Mucosa of stomach (tissue), 1 donor: Measurements from ENCODE around the gene ARVCF.

Source experiments
- H3K27me3 ChIP-seq: one replicate; pipeline ENCODE4 v1.7.0; 2013; ENCODE audit warnings: mild to moderate bottlenecking, low read length; ENCODE audit not compliant: control insufficient read depth, insufficient read depth
- H3K36me3 ChIP-seq: one replicate; pipeline ENCODE4 v1.7.0; 2013; ENCODE audit warnings: low read length; ENCODE audit not compliant: control insufficient read depth, insufficient read depth
- H3K4me1 ChIP-seq: one replicate; pipeline ENCODE4 v1.7.0; 2013; ENCODE audit warnings: mild to moderate bottlenecking, low read length; ENCODE audit not compliant: control insufficient read depth, insufficient read depth
- H3K4me3 ChIP-seq: one replicate; pipeline ENCODE4 v1.7.0; 2013; ENCODE audit warnings: low read length
- H3K9ac ChIP-seq: one replicate; pipeline ENCODE4 v1.7.0; 2013; ENCODE audit warnings: mild to moderate bottlenecking, low read length, moderate library complexity
- H3K9me3 ChIP-seq: one replicate; pipeline ENCODE4 v1.7.0; 2013; ENCODE audit warnings: mild to moderate bottlenecking, low read length, moderate library complexity; ENCODE audit not compliant: control insufficient read depth
- donor health status: Pancreatic carcinoma.

The ARVCF gene

GRCh38 chr22:20034143-20034542 is 17.5 kb upstream of the ARVCF start:
- H3K36me3 ChIP-seq = no peaks in the 10 kb centered on the region
- H3K4me1 ChIP-seq = peaks cover 23% of the 10 kb centered on the region
- H3K27me3 ChIP-seq = no peaks in the 10 kb centered on the region
- H3K9ac ChIP-seq = no peak overlapping the region
- H3K9me3 ChIP-seq = no peaks in the 10 kb centered on the region
- H3K4me3 ChIP-seq = no peak overlapping the region

GRCh38 chr22:20033045-20033706 is 16.6 kb upstream of the ARVCF start:
- Histone ChIP-seq H3K9ac (no peak overlapping the region), H3K27me3 (no peaks in the 10 kb centered on the region), H3K4me3 (no peak overlapping the region), H3K4me1 (peaks cover 23% of the 10 kb centered on the region), H3K9me3 (no peaks in the 10 kb centered on the region), H3K36me3 (no peaks in the 10 kb centered on the region)

GRCh38 chr22:20032407-20032991 is 15.9 kb upstream of the ARVCF start:
- H3K36me3 ChIP-seq = no peaks in the 10 kb centered on the region
- H3K27me3 ChIP-seq = no peaks in the 10 kb centered on the region
- H3K4me1 ChIP-seq = peaks cover 23% of the 10 kb centered on the region
- H3K4me3 ChIP-seq = no peak overlapping the region
- no peak overlapping the region for H3K9ac ChIP-seq
- no peaks in the 10 kb centered on the region for H3K9me3 ChIP-seq

- Histone ChIP-seq H3K27me3 (no peaks in the 10 kb centered on the region), H3K4me3 (no peak overlapping the region), H3K9ac (no peak overlapping the region), H3K4me1 (peaks cover 23% of the 10 kb centered on the region), H3K9me3 (no peaks in the 10 kb centered on the region), H3K36me3 (no peaks in the 10 kb centered on the region)
These were observed 15.2 kb upstream of the ARVCF start for GRCh38 chr22:20031732-20032406.

- Histone ChIP-seq H3K4me1 (peaks cover 18% of the 10 kb centered on the region), H3K27me3 (no peaks in the 10 kb centered on the region), H3K36me3 (no peaks in the 10 kb centered on the region), H3K9ac (no peak overlapping the region), H3K4me3 (no peak overlapping the region), H3K9me3 (no peaks in the 10 kb centered on the region)
These were observed 13.1 kb upstream of the ARVCF start for GRCh38 chr22:20029550-20030225.

GRCh38 chr22:20028855-20029549 is 12.4 kb upstream of the ARVCF start:
- no peaks in the 10 kb centered on the region for H3K27me3 ChIP-seq
- no peaks in the 10 kb centered on the region for H3K9me3 ChIP-seq
- no peaks in the 10 kb centered on the region for H3K36me3 ChIP-seq
- H3K4me3 ChIP-seq = no peak overlapping the region
- H3K4me1 ChIP-seq = peaks cover 18% of the 10 kb centered on the region
- no peak overlapping the region for H3K9ac ChIP-seq

GRCh38 chr22:20027966-20028854 is 11.6 kb upstream of the ARVCF start:
- H3K27me3 ChIP-seq = no peaks in the 10 kb centered on the region
- H3K4me3 ChIP-seq = no peak overlapping the region
- H3K4me1 ChIP-seq = peaks cover 17% of the 10 kb centered on the region
- no peaks in the 10 kb centered on the region for H3K36me3 ChIP-seq
- H3K9me3 ChIP-seq = no peaks in the 10 kb centered on the region
- no peak overlapping the region for H3K9ac ChIP-seq

- Histone ChIP-seq H3K9me3 (no peaks in the 10 kb centered on the region), H3K27me3 (no peaks in the 10 kb centered on the region), H3K4me1 (peaks cover 11% of the 10 kb centered on the region), H3K9ac (no peak overlapping the region), H3K36me3 (no peaks in the 10 kb centered on the region), H3K4me3 (no peak overlapping the region)
These were observed 10.5 kb upstream of the ARVCF start for GRCh38 chr22:20026996-20027601.

GRCh38 chr22:20026204-20026908 is 9.7 kb upstream of the ARVCF start:
- Histone ChIP-seq H3K9me3 (no peaks in the 10 kb centered on the region), H3K9ac (no peak overlapping the region), H3K27me3 (no peaks in the 10 kb centered on the region), H3K4me3 (no peak overlapping the region), H3K36me3 (no peaks in the 10 kb centered on the region), H3K4me1 (peaks cover 11% of the 10 kb centered on the region)

GRCh38 chr22:20025401-20026203 is 9.0 kb upstream of the ARVCF start:
- Histone ChIP-seq H3K9me3 (no peaks in the 10 kb centered on the region), H3K4me1 (peaks cover 11% of the 10 kb centered on the region), H3K36me3 (no peaks in the 10 kb centered on the region), H3K9ac (no peak overlapping the region), H3K4me3 (no peak overlapping the region), H3K27me3 (no peaks in the 10 kb centered on the region)
